ENCODE measurements around the gene ZRANB3. TPM values are rescaled to one million over a fixed set of nuclear protein-coding genes. Genes with fewer than 3 reads are reported as not detected.

ZRANB3 gene
- total RNA-seq, 1 experiment from 2014 or later = 17.1 TPM

DNA sequence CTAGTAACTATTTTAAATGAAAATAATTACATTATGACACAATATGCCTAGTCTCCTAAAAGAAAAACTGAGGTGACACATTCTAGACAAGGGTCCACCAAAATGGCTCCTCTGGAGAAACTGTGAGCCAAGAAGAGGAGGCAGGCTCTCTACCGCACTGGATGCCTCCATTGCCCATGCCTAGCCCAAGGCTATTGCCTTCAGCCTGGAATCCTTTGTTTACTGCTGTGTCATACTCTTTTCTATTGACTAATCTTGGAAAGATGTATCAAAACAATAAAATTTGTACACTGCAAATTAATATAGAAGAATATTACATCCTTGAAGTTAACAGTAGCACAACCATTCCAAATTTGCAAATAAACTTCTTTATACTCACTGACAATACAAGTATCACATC is 311.8 kb downstream of the ZRANB3 start:
- TF ChIP-seq CTCF (conservative IDR thresholded peaks at IDR 0.05; ENCODE audit: low read depth, low read length) (no peak), EZH2 (IDR thresholded peaks at IDR 0.05; ENCODE audit: borderline replicate concordance, low read depth, low read length, poor library complexity, severe bottlenecking) (no peak)
- Histone ChIP-seq H3K4me1 (ENCODE audit: insufficient read depth, low read length, poor library complexity, severe bottlenecking) (no peaks in the 10 kb centered on the region), H3K36me3 (ENCODE audit: insufficient read depth, low read length, poor library complexity, severe bottlenecking) (no peaks in the 10 kb centered on the region), H3K27ac (ENCODE audit: low read depth, low read length, poor library complexity, severe bottlenecking) (no peak overlapping the region), H3K4me3 (ENCODE audit: low read depth, low read length, poor library complexity, severe bottlenecking) (no peak overlapping the region), H3K27me3 (replicated peaks; ENCODE audit: insufficient read depth, low read depth, low read length, poor library complexity) (no peaks in the 10 kb centered on the region), H3K9me3 (ENCODE audit: low read depth, low read length, poor library complexity, severe bottlenecking) (no peaks in the 10 kb centered on the region)
- ChIA-PET CTCF (no interaction called here), POLR2A (ENCODE audit: low non-redundant PET) (no interaction called here)
- BruUV-seq (replicated peaks) = no TSS peak
- DNase-seq (ENCODE audit: low spot score) = no peak
- intact Hi-C loops (cut with micrococcal nuclease; ENCODE audit: unreplicated experiment) = no loop called here

DNA sequence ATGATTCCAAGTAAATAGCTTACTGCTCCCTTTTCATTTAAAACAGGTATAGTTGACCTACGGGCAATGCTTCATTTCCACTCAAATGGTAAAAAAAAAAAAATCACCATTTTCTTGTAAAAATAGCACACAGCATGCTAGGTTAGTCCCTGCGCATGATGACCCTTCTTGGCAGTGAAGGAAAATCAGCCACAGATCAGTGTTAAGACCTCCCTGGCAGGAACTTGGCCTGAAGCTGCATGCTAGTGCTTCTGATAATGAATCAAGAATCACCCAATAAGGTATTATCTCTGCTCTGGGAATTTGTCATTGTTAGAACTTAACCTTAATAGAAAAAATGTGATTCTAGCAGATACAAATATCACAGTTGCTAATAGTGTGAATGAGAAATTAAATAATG is 312.6 kb downstream of the ZRANB3 start:
- DNase-seq (ENCODE audit: low spot score) = no peak
- Histone ChIP-seq H3K4me3 (ENCODE audit: low read depth, low read length, poor library complexity, severe bottlenecking) (no peak overlapping the region), H3K36me3 (ENCODE audit: insufficient read depth, low read length, poor library complexity, severe bottlenecking) (no peaks in the 10 kb centered on the region), H3K27me3 (replicated peaks; ENCODE audit: insufficient read depth, low read depth, low read length, poor library complexity) (no peaks in the 10 kb centered on the region), H3K9me3 (ENCODE audit: low read depth, low read length, poor library complexity, severe bottlenecking) (no peaks in the 10 kb centered on the region), H3K27ac (ENCODE audit: low read depth, low read length, poor library complexity, severe bottlenecking) (no peak overlapping the region), H3K4me1 (ENCODE audit: insufficient read depth, low read length, poor library complexity, severe bottlenecking) (no peaks in the 10 kb centered on the region)
- POLR2A ChIA-PET (ENCODE audit: low non-redundant PET) = no interaction called here
- TF ChIP-seq CTCF (conservative IDR thresholded peaks at IDR 0.05; ENCODE audit: low read depth, low read length) (no peak), EZH2 (IDR thresholded peaks at IDR 0.05; ENCODE audit: borderline replicate concordance, low read depth, low read length, poor library complexity, severe bottlenecking) (no peak)
- BruUV-seq (replicated peaks) = no TSS peak
- CTCF ChIA-PET = no interaction called here
- intact Hi-C loops (cut with micrococcal nuclease; ENCODE audit: unreplicated experiment) = no loop called here

GRCh38 chr2:135212757-135213156 is 318.3 kb downstream of the ZRANB3 start:
- no peaks in the 10 kb centered on the region for H3K4me1 ChIP-seq (ENCODE audit: insufficient read depth, low read length, poor library complexity, severe bottlenecking)
- TF ChIP-seq CTCF (conservative IDR thresholded peaks at IDR 0.05; ENCODE audit: low read depth, low read length) (no peak), EZH2 (IDR thresholded peaks at IDR 0.05; ENCODE audit: borderline replicate concordance, low read depth, low read length, poor library complexity, severe bottlenecking) (no peak)
- POLR2A ChIA-PET (ENCODE audit: low non-redundant PET) = no interaction called here

More at GRCh38 chr2:135212757-135213156, 318.3 kb downstream of the ZRANB3 start:
- intact Hi-C loops (cut with micrococcal nuclease; ENCODE audit: unreplicated experiment) = no loop called here
- DNase-seq (ENCODE audit: low spot score) = no peak
- BruUV-seq (replicated peaks) = no TSS peak
- Histone ChIP-seq H3K9me3 (ENCODE audit: low read depth, low read length, poor library complexity, severe bottlenecking) (no peaks in the 10 kb centered on the region), H3K36me3 (ENCODE audit: insufficient read depth, low read length, poor library complexity, severe bottlenecking) (no peaks in the 10 kb centered on the region), H3K27ac (ENCODE audit: low read depth, low read length, poor library complexity, severe bottlenecking) (no peak overlapping the region), H3K4me3 (ENCODE audit: low read depth, low read length, poor library complexity, severe bottlenecking) (no peak overlapping the region), H3K27me3 (replicated peaks; ENCODE audit: insufficient read depth, low read depth, low read length, poor library complexity) (no peaks in the 10 kb centered on the region)
- CTCF ChIA-PET = no interaction called here

All from A673 (cell line).